ENCODE data around the gene HEATR3. TPM values are rescaled to one million over a fixed set of nuclear protein-coding genes. Genes with fewer than 3 reads are reported as not detected.

Gene HEATR3
- total and polyA plus RNA-seq, 2 of the 13 experiments (the other 11 are each of a cell fraction or from before 2014, with no cell fraction given), result 22.4 to 52.4 TPM

GRCh38 chr16:50024684-50025536 is 40.9 kb upstream of the HEATR3 start, which contains the start of gene CNEP1R1 (continued):
- TF ChIP-seq TRIM24 (CRISPR knock-in tag; IDR thresholded peaks at IDR 0.05) (no peak), MYC (CRISPR knock-in tag; IDR thresholded peaks at IDR 0.05; ENCODE audit: borderline replicate concordance) (peak; percentile 75; the same call in 1 of the 2 replicates), NR2F1 (CRISPR knock-in tag; IDR thresholded peaks at IDR 0.05) (peak in 1 of 2 experiments; percentile 55; a peak in 2 of 4 replicates), ZNF550 (CRISPR knock-in tag; IDR thresholded peaks at IDR 0.05; ENCODE audit: borderline replicate concordance) (no peak), KIAA2018 (CRISPR knock-in tag; IDR thresholded peaks at IDR 0.05; ENCODE audit: borderline replicate concordance) (no peak), ELF1 (CRISPR knock-in tag; IDR thresholded peaks at IDR 0.05) (peak; percentile 77), ZNF446 (CRISPR knock-in tag; IDR thresholded peaks at IDR 0.05) (no peak), PCBP1 (IDR thresholded peaks at IDR 0.05; ENCODE audit: borderline replicate concordance, low read depth, low read length) (no peak), ATM (IDR thresholded peaks at IDR 0.05; ENCODE audit: borderline replicate concordance) (no peak), HES4 (CRISPR knock-in tag; IDR thresholded peaks at IDR 0.05; ENCODE audit: borderline replicate concordance) (no peak), ZNF724P (CRISPR knock-in tag; IDR thresholded peaks at IDR 0.05; ENCODE audit: borderline replicate concordance) (peak; percentile 44; the same call in 1 of the 2 replicates), SMARCC2 (IDR thresholded peaks at IDR 0.05) (no peak), RBAK (CRISPR knock-in tag; IDR thresholded peaks at IDR 0.05) (no peak), ZNF235 (CRISPR knock-in tag; IDR thresholded peaks at IDR 0.05; ENCODE audit: borderline replicate concordance) (0 out of 2 replicates have a peak, but pooled peaks have one; percentile 95), ZNF563 (CRISPR knock-in tag; IDR thresholded peaks at IDR 0.05) (peak; percentile 72; the same call in 1 of the 2 replicates), ZNF326 (CRISPR knock-in tag; IDR thresholded peaks at IDR 0.05; ENCODE audit: borderline replicate concordance) (no peak), POLR2AphosphoS2 (IDR thresholded peaks at IDR 0.05; ENCODE audit: low read depth, low read length) (no peak)
- TF ChIP-seq, protein P1, sequence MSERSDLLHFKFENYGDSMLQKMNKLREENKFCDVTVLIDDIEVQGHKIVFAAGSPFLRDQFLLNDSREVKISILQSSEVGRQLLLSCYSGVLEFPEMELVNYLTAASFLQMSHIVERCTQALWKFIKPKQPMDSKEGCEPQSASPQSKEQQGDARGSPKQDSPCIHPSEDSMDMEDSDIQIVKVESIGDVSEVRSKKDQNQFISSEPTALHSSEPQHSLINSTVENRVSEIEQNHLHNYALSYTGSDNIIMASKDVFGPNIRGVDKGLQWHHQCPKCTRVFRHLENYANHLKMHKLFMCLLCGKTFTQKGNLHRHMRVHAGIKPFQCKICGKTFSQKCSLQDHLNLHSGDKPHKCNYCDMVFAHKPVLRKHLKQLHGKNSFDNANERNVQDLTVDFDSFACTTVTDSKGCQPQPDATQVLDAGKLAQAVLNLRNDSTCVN (CRISPR knock-in tag; IDR thresholded peaks at IDR 0.05; ENCODE audit: borderline replicate concordance), result peak; percentile 64; the same call in 1 of the 2 replicates
- TF ChIP-seq, protein P2, sequence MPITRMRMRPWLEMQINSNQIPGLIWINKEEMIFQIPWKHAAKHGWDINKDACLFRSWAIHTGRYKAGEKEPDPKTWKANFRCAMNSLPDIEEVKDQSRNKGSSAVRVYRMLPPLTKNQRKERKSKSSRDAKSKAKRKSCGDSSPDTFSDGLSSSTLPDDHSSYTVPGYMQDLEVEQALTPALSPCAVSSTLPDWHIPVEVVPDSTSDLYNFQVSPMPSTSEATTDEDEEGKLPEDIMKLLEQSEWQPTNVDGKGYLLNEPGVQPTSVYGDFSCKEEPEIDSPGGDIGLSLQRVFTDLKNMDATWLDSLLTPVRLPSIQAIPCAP (CRISPR knock-in tag; IDR thresholded peaks at IDR 0.05; ENCODE audit: low read depth), result no peak; the same call in 1 of the 2 replicates

Measured in HepG2 (cell line).